Smooth muscle cell of the brain vasculature (primary cell): Measurements from ENCODE around the gene POTEJ.
"Not testable (repeated sequence)": the region's sequence is repeated elsewhere in the genome, so short reads cannot be mapped to it uniquely, and the experiment has no call there.

Experiments used
- DNase-seq: peaks from one replicate; pipeline ENCODE4 v3.0.0-alpha.2; 2012; ENCODE audit warnings: low read depth, low spot score

The POTEJ gene

GRCh38 chr2:130601648-130602302 lies 9.5 kb upstream of the POTEJ start:
- DNase-seq = not testable (repeated sequence)

- not testable (repeated sequence) for DNase-seq
Measured at GRCh38 chr2:130608276-130609001, 2.8 kb upstream of the POTEJ start.

GRCh38 chr2:130609002-130609920 lies 2.0 kb upstream of the POTEJ start:
- DNase-seq = not testable (repeated sequence)

DNA sequence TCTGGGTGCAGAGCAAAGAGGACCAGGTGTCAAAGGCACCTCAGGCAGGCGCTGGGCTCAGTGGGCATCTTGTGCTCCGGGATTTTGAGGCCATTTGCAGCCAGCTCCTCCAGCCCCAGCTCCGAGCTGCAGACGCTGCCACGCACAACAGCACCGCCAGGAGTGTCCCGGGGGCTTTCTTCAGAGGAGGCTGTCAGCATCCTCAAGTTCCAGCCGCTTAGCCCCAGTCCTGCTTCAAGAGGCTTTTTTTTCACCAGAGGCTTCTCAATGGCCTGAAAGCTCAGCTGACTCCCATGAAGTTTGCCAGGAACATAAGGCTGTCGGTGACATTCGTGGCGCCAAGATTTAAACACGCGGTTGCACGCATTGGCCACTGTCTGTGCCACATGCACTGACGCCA lies 754 bp upstream of the POTEJ start:
- DNase-seq = not testable (repeated sequence)

DNA sequence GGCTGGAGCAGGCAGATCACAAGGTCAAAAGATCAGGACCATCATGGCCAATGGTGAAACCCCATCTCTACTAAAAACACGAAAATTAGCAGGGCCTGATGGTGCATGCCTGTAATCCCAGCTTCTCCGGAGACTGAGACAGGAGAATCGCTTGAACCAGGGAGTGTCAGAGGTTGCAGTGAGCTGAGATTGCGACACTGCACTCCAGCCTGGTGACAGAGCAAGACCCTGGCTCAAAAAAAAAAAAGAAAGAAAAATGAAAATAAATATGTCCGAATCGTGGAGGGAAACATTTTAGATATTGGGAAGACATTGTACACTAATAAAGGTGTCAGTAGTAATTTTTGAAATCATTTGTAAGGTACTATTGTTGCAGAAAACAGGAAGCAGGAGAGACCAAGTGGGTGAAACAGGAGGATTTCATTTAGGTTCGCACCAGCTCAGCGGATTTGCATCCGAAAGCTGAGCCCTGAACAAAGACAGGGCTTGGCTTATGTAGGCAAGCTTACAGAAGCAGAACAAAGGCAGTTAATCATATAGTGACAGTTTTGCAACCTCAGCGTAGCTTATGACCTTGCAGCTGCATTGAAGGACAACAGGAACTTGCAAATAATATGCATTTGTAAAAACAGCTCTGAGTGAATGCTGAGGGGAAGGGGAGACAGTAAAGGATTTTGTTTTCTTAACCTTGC lies 17.7 kb downstream of the POTEJ start:
- not testable (repeated sequence) for DNase-seq

GRCh38 chr2:130638973-130639372 lies 27.7 kb downstream of the POTEJ start:
- not testable (repeated sequence) for DNase-seq

DNA sequence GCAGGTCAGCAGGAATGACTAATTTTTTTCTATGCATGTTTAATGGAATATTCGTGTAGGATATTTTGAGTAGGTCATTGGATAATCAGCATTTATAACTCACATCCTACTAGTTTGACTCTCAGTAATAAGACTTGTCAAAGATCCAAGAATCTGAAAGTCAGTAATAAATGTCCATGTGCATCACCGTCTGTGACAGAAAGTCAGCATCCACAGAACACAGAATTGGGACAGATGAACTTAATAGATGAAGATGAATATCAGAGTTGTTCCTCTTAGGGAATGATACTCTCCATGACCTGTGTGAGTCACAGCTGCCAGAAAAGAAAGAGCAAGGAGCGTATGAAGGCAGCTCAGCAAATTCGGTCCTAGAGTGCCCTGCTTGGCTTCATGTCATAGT lies 30.4 kb downstream of the POTEJ start:
- not testable (repeated sequence) for DNase-seq

GRCh38 chr2:130649285-130649684 lies 38.0 kb downstream of the POTEJ start:
- not testable (repeated sequence) for DNase-seq

DNA sequence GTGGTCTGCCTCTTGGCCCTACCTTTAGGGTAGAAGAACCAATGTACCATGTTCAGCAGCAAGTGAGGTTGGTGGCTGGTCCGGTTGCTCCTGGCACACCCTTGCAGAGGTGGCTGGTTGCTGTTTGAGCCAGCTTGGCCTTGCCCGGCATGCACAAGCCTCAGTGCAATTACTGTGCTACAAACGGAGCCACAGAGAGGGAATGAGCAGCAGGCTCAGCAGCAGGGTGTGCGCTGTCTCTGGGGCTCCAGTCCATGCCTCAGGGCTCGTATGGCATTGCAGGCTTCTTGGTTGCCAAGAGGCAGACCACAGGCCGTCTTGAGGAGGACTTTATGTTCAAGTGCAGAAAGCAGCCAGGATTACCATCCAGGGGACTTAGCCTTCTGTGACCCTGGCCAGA lies 53.3 kb downstream of the POTEJ start:
- not testable (repeated sequence) for DNase-seq

GRCh38 chr2:130665596-130665995 lies 54.4 kb downstream of the POTEJ start:
- DNase-seq = not testable (repeated sequence)

- not testable (repeated sequence) for DNase-seq
Measured at GRCh38 chr2:130667516-130667915, 56.3 kb downstream of the POTEJ start.

- DNase-seq = not testable (repeated sequence)
Measured at GRCh38 chr2:130670026-130670745, 58.9 kb downstream of the POTEJ start.

GRCh38 chr2:130692041-130692770 lies 81.0 kb downstream of the POTEJ start:
- DNase-seq = not testable (repeated sequence)

GRCh38 chr2:130693474-130693873 lies 82.2 kb downstream of the POTEJ start:
- DNase-seq = not testable (repeated sequence)

- DNase-seq = not testable (repeated sequence)
Measured at GRCh38 chr2:130703250-130703649, 92.0 kb downstream of the POTEJ start.
